Hepatocyte (in vitro differentiated cells): ENCODE measurements around the gene ZDHHC14. TPM values are rescaled to one million over a fixed set of nuclear protein-coding genes. Genes with fewer than 3 reads are reported as not detected.

Experiments used
- DNase-seq: peaks from one replicate; pipeline ENCODE4 v3.0.0-alpha.2; 2016; ENCODE audit warnings: low spot score
- H2AFZ ChIP-seq: fragments of 200-600 bp; sonication (generic); 2 replicates; pipeline ENCODE4 v1.6.0; 2016; ENCODE audit warnings: antibody characterized with exemption, mild to moderate bottlenecking
- H3K27ac ChIP-seq: fragments of 200-600 bp; sonication (generic); 2 replicates; pipeline ENCODE4 v1.5.1; 2016; ENCODE audit warnings: mild to moderate bottlenecking
- H3K27me3 ChIP-seq: fragments of 200-600 bp; sonication (generic); 2 replicates; pipeline ENCODE4 v1.6.1; 2016
- H3K36me3 ChIP-seq: fragments of 200-600 bp; sonication (generic); replicated peaks from 2 replicates; pipeline ENCODE4 v1.5.1; 2016; ENCODE audit warnings: low read depth; ENCODE audit not compliant: insufficient read depth
- H3K4me1 ChIP-seq: fragments of 200-600 bp; sonication (generic); 2 replicates; pipeline ENCODE4 v1.5.1; 2016; ENCODE audit warnings: mild to moderate bottlenecking, moderate library complexity; ENCODE audit not compliant: insufficient read depth
- H3K4me2 ChIP-seq: fragments of 200-600 bp; sonication (generic); 2 replicates; pipeline ENCODE4 v1.6.0; 2016
- H3K4me3 ChIP-seq: fragments of 200-600 bp; sonication (generic); 2 replicates; pipeline ENCODE4 v1.5.1; 2016; ENCODE audit warnings: mild to moderate bottlenecking
- H3K79me2 ChIP-seq: fragments of 200-600 bp; sonication (generic); 2 replicates; pipeline ENCODE4 v1.6.0; 2017; ENCODE audit warnings: mild to moderate bottlenecking
- H3K9me2 ChIP-seq: fragments of 200-600 bp; sonication (generic); replicated peaks from 2 replicates; pipeline ENCODE4 v1.6.0; 2017; ENCODE audit warnings: mild to moderate bottlenecking; ENCODE audit not compliant: insufficient read depth
- H3K9me3 ChIP-seq: fragments of 200-600 bp; sonication (generic); 2 replicates; pipeline ENCODE4 v1.5.1; 2016; ENCODE audit warnings: low read depth, mild to moderate bottlenecking
- H4K20me1 ChIP-seq: fragments of 200-600 bp; sonication (generic); 2 replicates; pipeline ENCODE4 v1.6.0; 2016; ENCODE audit warnings: mild to moderate bottlenecking; ENCODE audit not compliant: insufficient read depth, poor library complexity, severe bottlenecking
- CTCF ChIP-seq: fragments of 200-600 bp; sonication (generic); IDR thresholded peaks from 2 replicates; pipeline ENCODE4 v1.5.1; 2016; ENCODE audit warnings: antibody characterized with exemption, mild to moderate bottlenecking; ENCODE audit not compliant: poor library complexity
- EZH2 ChIP-seq: fragments of 200-600 bp; sonication (generic); IDR thresholded peaks from 2 replicates; pipeline ENCODE4 v1.6.1; 2016; ENCODE audit warnings: antibody characterized with exemption, mild to moderate bottlenecking, borderline replicate concordance
- EZH2phosphoT487 ChIP-seq: fragments of 200-600 bp; sonication (generic); IDR thresholded peaks from one replicate; pipeline ENCODE4 v1.6.1; 2018; ENCODE audit warnings: antibody characterized with exemption, mild to moderate bottlenecking, low read depth, moderate library complexity; ENCODE audit not compliant: unreplicated experiment, severe bottlenecking
- WGBS: methylation state at CpG from one replicate; pipeline ENCODE4 v1.1.6; 2016; ENCODE audit warnings: low lambda C conversion rate; ENCODE audit errors: missing lambda C conversion rate; 5-methylcytosine and 5-hydroxymethylcytosine counted together
- polyA plus RNA-seq: library from polyadenylated mRNA; unstranded; fragments of >200 nt; fragmentation: Nextera tagmentation; extraction: Ambion mirVana; gene quantifications from 2 replicates; pipeline ENCODE4 v1.2.1, GENCODE V29; 2016
- total RNA-seq: library from RNA; depleted of rRNA; stranded (reverse); fragments of >200 nt; gene quantifications from 2 replicates; pipeline ENCODE4 v1.2.3, GENCODE V29; 2014

Gene ZDHHC14
- total and polyA plus RNA-seq, 2 experiments from 2014 or later: 11.8 to 25.2 TPM

- Histone ChIP-seq H3K79me2 (no peaks in the 10 kb centered on the region), H3K4me3 (no peak overlapping the region), H3K36me3 (no peaks in the 10 kb centered on the region), H3K4me1 (peaks cover 21% of the 10 kb centered on the region), H3K9me3 (no peaks in the 10 kb centered on the region), H2AFZ (peak overlapping the region; percentile 34), H3K9me2 (no peaks in the 10 kb centered on the region), H3K4me2 (peak overlapping the region; percentile 43), H3K27ac (peak overlapping the region; percentile 58), H3K27me3 (no peaks in the 10 kb centered on the region), H4K20me1 (no peaks in the 10 kb centered on the region)
- WGBS: 85% methylated on average over 3 of the region's 3 CpGs
- TF ChIP-seq CTCF: no peak
- no peak for TF ChIP-seq EZH2phosphoT487
- no peak for TF ChIP-seq EZH2
- DNase-seq: no peak
These were observed 288.3 kb downstream of the ZDHHC14 start for GRCh38 chr6:157669323-157669722.

DNA sequence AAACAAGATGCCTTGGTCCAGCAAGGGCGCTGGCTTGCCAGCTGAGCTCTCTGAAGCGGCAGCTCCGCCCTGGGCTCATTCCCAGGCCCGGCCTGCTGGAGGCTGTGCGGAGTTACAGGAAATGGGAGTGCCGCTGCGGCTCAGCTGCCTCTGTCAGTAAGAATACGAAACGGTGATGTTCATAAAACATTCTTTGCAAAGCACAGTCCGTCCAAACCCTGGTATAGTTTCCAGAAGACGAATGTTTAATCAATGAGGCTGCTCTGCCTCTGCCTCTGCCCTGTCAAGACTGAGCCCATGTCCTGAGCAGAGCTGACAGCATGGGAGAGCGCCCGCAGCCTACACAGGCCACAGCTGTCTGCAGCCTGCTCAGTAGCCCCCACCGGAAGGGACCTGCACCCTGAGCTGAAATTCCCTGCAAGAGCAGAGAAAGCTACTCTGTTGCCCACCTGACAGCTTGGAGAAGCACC is 288.8 kb downstream of the ZDHHC14 start:
- Histone ChIP-seq H3K4me1 (peaks cover 21% of the 10 kb centered on the region), H2AFZ (peak overlapping the region; percentile 34), H3K9me2 (no peaks in the 10 kb centered on the region), H3K36me3 (no peaks in the 10 kb centered on the region), H3K27me3 (no peaks in the 10 kb centered on the region), H3K9me3 (no peaks in the 10 kb centered on the region), H3K4me2 (peak overlapping the region; percentile 58), H3K27ac (peak overlapping the region; percentile 74), H3K79me2 (no peaks in the 10 kb centered on the region), H3K4me3 (no peak overlapping the region), H4K20me1 (no peaks in the 10 kb centered on the region)
- 36% methylated on average over 14 of the region's 14 CpGs for WGBS
- TF ChIP-seq CTCF (no peak), EZH2phosphoT487 (no peak), EZH2 (no peak)
- peak; percentile 84 for DNase-seq

DNA sequence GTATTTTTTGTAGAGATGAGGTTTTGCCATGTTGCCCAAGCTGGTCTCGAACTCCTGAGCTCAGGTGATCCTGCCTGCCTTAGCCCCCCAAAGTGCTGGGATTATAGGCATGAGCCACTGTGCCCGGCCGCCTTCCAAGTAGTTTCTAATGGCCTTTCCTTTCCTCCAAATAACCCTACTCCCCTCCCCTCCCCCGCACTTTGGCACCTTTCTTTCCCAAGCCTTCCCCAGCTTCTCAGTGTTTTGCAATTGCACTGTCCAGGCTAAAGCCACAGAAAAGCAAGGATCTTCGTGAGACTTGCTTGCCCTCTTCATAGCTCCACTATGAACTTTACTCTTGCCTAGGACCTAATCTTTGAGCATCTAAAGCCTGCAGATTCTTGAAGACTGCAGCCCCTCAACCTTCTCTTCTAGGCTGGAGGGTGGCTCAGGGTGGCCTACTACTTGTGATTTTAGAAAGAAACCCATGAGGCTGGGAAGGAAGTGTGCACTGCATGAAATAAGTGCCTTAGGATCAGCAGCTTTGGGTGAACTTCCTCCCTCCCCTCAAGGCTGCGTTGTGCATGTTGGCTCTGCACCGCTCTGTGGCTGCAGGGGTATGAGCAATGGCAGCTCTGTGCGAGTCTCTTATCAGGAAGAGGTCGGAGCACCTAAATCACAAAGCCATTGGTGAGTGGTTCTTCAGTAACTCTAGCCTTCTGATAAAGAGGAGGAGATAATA is 289.6 kb downstream of the ZDHHC14 start:
- H3K9me2 ChIP-seq: no peaks in the 10 kb centered on the region
- H3K79me2 ChIP-seq: no peaks in the 10 kb centered on the region
- H3K4me3 ChIP-seq: no peak overlapping the region
- 85% methylated on average over 9 of the region's 9 CpGs for WGBS
- H3K36me3 ChIP-seq: no peaks in the 10 kb centered on the region
- TF ChIP-seq EZH2phosphoT487: no peak
- TF ChIP-seq CTCF: no peak
- no peak for TF ChIP-seq EZH2
- no peaks in the 10 kb centered on the region for H4K20me1 ChIP-seq
- no peak overlapping the region for H3K4me2 ChIP-seq
- H3K9me3 ChIP-seq: no peaks in the 10 kb centered on the region
- no peak for DNase-seq
- H3K4me1 ChIP-seq: peaks cover 21% of the 10 kb centered on the region
- no peak overlapping the region for H3K27ac ChIP-seq
- no peaks in the 10 kb centered on the region for H3K27me3 ChIP-seq
- no peak overlapping the region for H2AFZ ChIP-seq
